GM18873 (cell line): ENCODE results near the gene IRF2.

Experiments
- ATAC-seq: cut with Tn5 transposase; IDR thresholded peaks from one replicate; pipeline ENCODE4 v1.9.1; 2021; ENCODE audit warnings: mild to moderate bottlenecking, moderate library complexity, moderate number of reproducible peaks; ENCODE audit not compliant: unreplicated experiment, low FRiP score

Gene IRF2

GRCh38 chr4:184475096-184475461, 729 bp upstream of the IRF2 start:
- ATAC-seq, result peak; percentile 2

DNA sequence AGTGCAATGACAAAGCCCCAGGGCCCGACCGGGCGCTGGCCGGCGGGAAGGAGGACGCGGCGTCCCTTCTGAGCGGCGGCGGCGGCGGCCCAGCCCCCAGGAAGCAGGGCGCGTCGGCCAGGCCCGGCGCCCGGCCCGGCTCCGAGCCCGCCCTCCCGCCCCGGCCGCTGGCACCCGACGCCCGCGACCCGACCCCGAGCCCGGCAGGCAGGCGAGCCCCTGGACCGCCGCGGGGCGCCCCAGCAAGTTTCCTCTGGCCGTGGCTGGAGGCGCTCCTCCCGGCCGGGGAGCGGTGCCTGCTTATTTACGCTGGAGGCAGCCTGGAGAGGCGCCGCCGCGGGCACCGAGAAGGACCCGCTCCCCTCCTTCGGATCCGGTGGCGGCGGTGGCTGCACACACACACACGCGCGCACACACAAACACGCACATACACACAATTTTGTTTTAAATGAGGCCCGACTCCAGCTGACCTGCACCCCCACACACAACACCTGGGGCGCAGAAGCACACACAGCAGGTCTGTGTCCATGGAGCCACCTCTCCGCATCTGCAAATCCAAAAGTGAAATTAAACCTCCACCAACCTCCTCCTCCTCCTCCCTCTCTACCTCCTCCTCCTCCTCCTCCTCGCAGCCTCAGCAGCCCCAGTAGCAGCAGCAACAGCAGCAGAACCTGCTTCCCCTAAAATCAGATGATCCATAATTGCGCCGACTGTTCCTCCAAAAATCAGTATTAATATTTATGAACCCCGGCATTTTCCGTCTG, 669 bp downstream of the IRF2 start:
- no peak for ATAC-seq

DNA sequence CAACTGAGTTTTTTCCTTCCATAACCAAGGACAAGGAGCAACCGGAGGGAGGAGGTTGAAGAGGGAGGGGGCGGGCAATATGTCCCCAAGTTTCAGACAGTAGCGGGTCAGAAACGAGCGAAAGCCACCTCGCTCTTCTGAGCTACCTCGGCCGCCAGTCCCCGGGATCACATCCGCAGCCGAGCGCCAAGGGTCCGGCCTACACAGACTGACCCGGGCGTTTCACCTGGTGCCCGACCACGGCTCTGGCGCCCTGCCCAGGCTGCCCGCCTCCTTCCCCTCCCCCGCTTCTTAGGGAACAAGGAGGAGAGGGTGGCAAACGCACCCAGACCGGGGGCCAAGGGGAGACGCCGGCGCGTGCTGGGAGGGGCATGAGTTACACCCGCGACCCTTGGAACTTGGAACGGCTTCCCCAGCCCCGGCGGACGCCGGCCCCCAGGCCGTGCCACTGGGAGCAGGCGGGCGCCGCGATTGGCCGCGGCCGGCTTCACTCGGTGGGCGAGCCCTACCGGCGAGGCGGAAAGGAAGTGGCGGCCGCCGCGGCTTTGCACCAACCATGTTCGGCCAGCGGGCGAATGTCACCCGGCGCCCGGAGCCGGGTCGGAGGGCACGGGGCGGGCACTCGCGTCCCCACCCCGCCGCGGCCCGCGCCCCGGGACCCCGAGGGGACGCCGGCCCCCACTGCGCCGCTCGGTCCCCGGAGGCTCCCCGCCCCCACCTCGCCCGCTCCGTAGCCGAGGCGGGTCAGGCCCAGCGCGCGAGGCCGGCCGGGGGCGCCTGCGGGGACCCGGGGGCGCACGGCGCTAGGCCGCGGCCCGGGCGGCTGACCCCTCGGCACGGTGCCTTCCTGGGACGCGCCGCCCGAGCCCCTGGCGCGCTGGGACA, 1.5 kb downstream of the IRF2 start:
- ATAC-seq, result no peak

DNA sequence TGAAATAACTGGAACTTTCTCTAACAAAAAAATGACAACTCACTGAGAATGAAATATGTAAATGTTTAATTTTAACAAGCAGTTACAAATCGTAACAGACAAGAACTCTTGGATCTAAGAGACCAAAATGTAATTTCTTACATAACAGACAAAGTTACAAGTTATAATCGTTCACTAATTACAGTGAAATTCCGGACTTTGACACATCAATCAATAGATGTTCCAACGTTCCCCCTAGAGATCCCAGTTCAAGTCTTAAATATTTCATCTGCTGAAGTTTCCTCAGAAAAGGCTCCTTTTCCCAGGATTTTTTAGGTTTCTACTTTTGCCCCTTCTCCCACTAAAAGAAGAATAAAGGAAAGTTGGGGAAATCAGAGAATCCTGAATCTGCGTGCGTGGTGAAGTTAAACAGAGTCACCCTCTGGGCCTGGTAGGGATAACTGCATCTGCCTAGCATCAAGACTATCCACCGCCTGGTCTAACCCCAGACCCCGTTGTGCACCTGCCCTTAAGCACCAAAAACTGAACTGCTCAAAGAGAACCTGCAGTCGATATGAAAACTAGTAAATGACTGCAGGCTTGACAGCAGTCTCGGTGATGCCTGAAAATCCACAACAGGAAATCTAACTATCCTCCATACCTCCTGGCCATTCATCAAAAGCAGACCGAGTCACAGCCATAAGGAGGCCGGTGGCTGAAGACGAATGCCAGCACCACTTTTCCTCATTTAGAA, 2.3 kb downstream of the IRF2 start:
- ATAC-seq, result no peak

- ATAC-seq, result no peak
Observed at GRCh38 chr4:184470785-184471110, 3.6 kb downstream of the IRF2 start.

- no peak for ATAC-seq
Observed at GRCh38 chr4:184466634-184467033, 7.7 kb downstream of the IRF2 start.

- no peak for ATAC-seq
Observed at GRCh38 chr4:184464759-184465454, 9.4 kb downstream of the IRF2 start.

DNA sequence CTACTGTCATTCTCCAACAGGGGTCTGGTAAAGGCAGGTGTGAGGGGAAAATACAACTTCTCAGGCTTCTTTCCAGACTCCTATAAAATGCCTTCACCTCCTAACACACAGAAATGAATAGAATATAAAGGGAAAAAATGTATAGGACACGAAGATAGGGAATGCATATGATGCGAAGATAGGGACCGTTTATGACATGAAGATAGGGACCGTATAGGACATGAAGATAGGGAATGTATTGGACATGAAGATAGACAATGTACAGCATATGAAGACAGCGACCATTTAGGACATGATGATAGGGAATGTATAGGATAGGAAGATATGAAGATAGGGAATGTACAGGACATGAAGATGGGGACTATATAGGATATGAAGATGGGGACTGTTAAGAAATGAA, 10.5 kb downstream of the IRF2 start:
- ATAC-seq, result no peak

GRCh38 chr4:184463158-184463557, 11.2 kb downstream of the IRF2 start:
- ATAC-seq, result no peak

- no peak for ATAC-seq
Observed at GRCh38 chr4:184462724-184463123, 11.6 kb downstream of the IRF2 start.

- ATAC-seq, result no peak
Observed at GRCh38 chr4:184461711-184462441, 12.5 kb downstream of the IRF2 start.

DNA sequence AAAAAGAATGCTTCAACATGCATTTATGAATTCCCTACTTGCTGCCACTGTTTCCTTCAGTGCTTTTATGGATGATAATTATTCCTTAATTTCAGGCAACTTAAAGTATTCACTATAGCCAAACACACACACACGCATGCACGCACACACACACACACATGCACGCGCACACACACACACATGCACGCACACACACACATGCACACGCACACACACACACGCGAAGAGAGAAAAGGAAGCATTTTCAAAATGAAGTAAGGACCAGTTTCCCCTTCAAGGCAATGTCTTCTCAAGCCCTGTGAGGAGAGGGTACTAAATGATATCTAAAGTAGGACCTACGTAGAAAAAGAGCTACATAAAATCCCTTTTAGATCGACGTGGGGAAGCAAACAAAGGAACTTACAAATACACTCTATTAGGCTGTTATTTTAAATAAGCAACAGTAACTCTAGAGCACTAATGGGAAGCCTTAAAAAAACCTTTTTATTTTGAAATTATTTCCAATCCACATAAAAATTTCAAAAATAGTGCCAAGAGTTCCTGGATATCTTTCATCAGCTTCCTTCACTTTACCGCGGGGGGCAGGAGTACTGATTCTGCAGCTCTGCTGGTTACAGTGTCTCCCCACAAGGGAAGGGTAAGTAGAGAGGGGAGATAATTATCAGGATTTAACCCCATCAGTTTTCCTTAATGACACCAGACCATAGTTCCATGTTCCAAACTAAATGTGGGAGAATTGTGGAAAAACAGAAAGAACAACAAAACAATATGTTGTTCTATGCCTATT, 13.7 kb downstream of the IRF2 start:
- ATAC-seq, result no peak

DNA sequence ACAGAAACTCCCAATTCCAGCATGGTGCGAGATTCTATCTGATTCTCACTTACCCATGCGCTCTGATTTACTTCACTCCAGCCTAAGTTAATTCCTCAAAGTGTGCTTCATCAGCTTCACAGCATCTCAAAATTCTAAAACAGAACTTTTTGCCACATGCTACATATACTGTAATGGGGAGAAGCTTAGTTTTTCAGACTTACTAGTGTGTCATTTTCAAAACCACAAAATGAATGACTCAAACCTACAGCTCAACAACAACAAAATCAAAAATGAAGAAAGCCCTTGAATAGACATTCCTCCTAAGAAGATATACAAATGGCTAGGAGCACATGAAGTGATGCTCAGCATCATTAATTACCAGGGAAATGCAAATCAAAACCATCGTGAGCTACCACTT, 14.9 kb downstream of the IRF2 start:
- no peak for ATAC-seq

DNA sequence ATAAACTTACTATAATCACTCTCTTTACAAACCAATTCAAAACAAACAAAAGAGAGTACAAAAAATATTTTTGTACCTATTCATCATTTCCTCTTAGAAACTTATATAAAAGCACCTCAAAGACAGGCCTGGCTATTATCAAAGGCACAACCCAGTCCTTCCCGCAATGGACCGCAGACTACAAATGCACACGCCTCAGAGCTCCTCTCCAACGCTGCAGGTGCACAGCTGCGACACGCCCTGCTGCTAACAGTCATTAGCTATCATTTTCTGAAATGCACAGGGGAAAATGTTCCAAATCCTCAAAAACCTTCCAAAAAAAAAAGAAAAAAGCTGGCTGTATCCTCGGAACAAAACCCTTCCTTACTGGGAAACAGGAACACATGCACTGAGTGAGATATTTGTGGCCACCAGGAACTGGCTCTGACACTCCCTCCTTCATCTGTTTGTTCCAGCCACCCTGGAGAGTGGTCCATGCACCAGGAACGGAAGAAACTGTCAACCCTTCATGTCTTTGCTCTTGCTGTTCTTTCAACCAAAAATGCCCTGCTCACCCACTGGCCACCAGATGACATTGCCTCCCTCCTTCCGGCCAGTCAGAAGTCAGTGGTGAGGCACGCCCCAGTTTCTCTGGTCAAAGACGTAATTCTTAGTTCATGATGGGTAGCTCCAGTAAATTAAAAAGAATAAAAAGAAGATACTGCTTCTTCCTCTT, 16.7 kb downstream of the IRF2 start:
- ATAC-seq, result no peak

- no peak for ATAC-seq
Observed at GRCh38 chr4:184456337-184456736, 18.0 kb downstream of the IRF2 start.

DNA sequence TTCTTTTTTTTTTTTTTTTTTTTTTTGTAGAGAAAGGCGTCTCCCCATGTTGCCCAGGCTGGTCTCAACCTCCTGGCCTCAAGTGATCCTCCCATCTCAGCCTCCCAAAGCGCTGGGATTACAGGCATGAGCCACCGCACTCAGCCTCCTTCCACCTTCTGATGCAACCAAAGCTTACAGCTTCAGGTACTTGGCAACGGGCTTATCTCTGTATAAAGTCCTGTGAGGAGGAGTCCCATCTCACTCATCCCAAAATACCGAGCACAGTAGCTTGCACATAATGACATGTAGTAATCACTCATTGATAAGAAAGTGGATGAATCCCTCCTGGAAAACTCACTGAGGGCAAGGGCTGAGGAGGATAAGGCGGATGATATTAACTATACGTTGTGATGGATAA, 19.1 kb downstream of the IRF2 start:
- ATAC-seq, result no peak

GRCh38 chr4:184453365-184454160, 20.8 kb downstream of the IRF2 start:
- ATAC-seq, result peak; percentile 58

DNA sequence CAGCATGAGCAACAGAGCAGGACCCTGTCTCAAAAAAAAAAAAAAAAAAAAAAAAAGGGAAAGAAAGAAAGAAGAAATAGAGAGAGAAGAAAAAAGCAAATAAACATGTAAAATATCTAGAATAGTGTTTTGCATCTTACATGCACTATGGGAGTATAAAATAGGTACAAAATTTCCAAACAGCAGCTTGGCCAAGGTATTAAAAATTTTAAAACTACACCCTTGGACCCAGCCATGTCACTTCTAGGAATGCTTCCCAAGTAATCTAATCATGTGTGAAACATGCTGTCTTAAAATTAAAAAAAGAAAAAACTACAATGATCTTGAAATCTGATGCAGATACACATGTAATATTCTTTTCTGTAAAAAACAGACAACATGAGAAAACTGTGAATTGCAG, 21.6 kb downstream of the IRF2 start:
- ATAC-seq, result no peak
